HG03521 (cell line): ENCODE measurements around the gene CHRDL2.
"Not testable (repeated sequence)": the region's sequence is repeated elsewhere in the genome, so short reads cannot be mapped to it uniquely, and the experiment has no call there.

Experiments
- ATAC-seq: cut with Tn5 transposase; IDR thresholded peaks from one replicate; pipeline ENCODE4 v1.9.1; 2021; ENCODE audit warnings: mild to moderate bottlenecking, moderate library complexity; ENCODE audit not compliant: unreplicated experiment

Gene CHRDL2, protein sequence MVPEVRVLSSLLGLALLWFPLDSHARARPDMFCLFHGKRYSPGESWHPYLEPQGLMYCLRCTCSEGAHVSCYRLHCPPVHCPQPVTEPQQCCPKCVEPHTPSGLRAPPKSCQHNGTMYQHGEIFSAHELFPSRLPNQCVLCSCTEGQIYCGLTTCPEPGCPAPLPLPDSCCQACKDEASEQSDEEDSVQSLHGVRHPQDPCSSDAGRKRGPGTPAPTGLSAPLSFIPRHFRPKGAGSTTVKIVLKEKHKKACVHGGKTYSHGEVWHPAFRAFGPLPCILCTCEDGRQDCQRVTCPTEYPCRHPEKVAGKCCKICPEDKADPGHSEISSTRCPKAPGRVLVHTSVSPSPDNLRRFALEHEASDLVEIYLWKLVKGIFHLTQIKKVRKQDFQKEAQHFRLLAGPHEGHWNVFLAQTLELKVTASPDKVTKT

DNA sequence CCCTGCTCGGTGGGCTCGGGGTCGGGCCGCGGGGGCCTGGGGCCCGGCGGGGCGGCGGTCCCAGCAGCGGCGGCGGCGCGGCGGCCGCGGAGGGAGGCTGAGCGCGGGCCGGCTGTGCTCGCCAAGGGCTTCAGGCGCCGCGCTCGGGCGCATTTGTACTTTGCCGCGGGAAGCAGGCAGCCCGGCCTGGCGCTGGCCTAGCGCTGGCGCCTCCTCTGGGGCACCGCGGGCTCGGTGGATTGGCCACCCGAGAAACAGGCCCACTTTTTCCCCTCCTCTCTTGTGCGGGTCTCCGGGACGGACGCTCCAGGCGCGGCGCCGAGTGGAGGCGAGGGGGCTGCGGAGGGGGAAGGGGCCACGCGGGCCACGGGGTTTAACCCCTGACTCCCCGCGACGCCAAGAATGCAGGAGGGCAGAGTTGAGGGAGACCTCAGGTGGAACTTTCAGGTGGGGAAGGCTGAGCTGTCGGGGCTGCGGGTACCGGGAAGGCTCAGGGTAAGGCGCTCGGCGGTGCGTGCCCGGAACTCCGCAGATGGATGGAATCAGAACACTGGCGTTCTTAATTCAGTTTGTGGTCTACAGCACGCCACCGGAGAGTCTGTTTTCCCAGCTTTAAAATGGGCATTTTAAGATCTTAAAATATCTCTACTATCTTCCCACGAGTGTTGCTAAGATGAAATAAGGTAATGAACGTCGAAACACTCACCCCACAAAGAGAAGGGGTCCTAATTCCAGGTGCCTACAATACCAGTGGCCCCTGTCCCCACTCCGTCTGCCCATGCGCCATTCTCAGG, at the start of gene CHRDL2:
TSS of gene CHRDL2 (minus strand) at position 126 of the 794 bp plus-strand sequence. CDS start 538 bp downstream, outside the sequence.
- ATAC-seq, result no peak

DNA sequence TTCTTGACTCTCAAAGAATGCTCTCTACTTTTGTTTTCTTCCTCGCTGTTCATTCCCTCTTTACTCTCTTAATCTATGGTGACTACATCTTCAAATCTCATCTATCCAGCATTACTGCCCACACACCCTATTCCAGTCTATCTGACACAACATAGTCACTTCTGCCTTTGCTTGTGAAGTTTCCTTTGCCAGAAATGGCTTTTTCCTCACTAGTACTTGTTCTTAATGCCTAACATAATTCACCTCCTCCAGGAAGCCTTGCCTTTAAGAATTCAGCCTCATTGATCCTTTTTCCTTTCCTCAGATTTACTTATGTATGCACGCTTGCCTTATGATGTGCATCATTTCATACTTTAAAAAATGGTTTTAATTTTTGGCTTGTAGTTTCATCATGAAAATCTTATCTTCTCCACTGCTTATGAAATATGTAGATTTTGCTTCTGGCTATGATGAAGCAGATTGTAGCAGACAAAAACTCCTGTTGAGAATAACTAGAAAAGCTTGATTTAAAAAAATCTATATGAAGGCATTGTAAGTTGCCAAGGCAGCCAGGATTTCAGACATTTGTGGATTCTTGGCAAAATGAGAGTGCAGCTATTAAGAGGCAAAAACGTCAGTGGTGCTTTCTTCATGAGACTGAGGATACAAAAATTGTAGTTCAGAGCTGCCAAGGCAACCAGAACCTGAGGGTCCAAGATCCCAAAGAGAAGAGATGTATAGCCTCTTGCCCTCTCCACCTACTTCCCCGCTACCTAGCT, 49.2 kb upstream of the CHRDL2 start:
- ATAC-seq, result no peak

DNA sequence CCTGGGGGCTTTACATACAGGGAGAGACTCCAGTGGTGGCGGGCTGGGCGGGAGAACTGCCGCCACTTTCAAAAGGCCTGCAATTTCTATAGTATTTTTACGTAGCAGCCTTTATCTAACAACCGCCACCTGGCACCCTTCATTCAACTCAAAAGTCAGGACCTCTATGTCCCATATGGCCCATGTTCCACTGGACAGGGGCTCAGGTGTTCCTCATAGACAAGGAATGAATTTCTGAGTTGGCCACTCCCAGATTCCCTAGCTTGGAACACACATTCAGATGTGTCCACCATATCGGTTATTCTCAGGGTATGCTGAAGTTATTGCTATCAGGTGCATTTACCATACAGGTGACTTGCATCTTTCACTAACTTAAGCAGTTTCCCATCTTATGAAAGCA, 47.4 kb upstream of the CHRDL2 start:
- no peak for ATAC-seq

DNA sequence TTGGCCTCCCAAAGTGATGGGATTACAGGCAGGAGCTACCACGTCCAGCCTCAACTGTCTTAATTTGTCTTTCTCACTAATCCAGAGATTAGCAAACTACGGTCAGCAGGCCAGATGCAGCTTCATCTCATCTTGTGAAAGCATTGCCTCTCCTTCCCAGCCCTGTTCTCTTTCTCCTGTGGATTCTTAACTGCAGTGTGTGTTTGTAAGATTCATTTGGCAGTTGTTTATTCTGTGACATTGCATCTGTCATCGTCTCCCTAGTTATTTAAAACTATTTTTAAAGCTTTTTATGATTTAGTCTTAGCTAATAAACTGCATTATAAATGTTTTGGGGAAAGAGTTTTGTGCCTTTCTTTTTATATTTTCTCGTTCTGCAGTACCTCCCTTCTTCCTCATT, 46.7 kb upstream of the CHRDL2 start:
- no peak for ATAC-seq

DNA sequence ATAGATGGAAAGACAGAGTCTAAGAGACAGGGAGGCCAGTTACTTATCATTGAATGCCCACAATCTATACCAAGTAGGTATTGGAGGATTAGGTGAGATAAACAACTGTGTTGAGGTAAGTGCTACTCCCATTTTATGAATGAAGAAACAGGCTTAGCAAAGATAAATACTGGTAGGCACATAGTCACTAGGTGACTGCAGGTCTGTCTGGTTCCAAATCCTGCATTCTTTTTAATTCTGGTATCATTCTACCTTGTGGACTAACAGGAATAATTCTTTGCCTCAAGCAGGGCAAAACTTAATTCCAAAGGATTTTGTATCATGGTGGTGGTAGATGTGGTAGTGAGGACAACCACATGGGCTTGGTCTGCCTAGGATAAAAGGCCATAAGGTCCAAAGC, 45.8 kb upstream of the CHRDL2 start:
- ATAC-seq, result no peak

DNA sequence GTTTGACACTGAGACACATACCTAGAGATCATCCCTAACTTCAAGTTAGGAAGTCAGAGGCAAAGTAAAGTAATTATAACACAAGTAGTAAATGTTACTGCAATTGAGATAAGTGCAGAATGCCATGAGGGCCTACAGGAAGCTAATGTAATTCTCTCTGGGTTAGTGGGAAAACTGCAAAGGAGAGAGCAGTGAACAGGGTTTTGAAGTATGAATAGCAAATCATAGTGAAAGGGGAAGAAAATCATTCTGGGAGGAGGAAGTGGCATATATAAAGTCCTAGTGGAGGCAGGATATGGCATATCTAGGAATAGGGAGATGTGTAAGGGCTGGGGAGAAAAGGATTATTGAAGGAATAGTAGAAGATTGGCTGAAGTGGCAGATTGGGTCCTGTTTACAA, 45.3 kb upstream of the CHRDL2 start:
- no peak for ATAC-seq

DNA sequence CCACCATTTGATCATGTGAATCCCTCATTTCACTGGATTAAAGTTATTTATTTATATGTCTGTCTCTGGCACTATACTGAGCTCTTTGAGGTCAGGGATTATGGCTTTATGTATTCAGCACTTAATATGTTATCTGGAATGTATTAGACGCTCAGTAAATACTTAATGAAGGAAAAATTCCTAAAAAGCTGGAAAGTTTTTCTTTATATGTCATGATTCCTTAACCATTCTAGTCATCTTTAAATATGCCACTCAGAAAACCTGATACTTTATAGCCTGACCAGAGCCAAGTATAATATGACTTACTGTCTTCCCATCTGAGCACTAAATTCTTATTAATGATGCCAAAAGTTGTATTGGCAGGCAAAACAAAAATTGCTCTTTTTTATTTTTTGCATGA, 44.5 kb upstream of the CHRDL2 start:
- ATAC-seq, result no peak

DNA sequence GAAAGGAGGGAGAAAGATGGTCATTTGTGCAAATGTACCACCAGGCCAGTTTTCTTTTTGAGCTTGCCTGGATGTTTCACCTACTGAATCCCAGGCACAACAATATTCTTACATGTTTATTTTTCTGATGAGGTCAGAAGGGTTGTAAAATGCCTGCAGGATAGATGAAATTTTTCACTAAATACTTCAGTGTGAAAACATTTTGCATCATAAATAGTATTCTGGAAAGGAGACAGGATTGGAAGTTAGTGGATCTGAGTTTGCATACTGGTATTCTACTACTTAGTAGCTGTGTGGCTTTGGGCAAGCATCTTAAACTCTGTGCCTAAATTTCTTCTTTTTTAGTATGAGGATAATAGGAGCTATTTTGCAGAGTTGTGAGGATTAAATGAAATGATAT, 42.2 kb upstream of the CHRDL2 start:
- no peak for ATAC-seq

DNA sequence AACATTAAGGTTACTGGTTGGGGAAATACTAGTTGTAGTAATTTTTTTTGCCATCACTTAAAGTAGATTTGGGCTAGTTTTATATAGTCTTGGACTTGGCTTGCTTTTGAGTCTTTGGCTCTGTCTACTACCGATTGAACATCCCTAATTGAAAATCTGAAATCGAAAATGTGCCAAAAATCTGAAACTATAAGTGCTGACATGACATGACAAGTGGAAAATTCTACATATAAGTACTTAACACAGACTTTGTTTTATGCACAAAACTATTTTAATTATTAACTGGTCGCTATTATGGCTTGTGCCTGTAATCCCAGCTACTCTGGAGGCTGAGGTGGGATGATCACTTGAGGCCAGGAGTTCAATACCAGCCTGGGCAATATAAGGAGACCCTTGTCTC, 39.9 kb upstream of the CHRDL2 start:
- ATAC-seq, result no peak

DNA sequence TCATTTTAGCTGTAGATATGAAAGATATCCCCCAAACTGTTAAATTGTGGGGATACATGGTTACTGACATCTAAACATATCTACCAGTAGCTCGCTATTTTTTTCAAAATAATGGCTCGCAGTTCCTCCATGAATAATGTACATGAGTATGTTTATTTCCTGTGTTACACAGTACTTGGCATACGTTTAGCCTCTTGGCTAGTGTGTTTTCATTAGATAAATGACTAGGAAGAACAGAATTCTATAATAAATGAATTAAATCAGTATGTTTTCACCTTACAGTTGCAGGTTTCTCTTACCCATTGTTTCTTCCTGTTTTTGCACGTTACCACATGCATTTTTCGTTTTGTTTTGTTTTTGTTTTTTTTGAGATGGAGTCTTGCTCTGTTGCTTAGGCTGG, 39.2 kb upstream of the CHRDL2 start:
- ATAC-seq, result no peak

DNA sequence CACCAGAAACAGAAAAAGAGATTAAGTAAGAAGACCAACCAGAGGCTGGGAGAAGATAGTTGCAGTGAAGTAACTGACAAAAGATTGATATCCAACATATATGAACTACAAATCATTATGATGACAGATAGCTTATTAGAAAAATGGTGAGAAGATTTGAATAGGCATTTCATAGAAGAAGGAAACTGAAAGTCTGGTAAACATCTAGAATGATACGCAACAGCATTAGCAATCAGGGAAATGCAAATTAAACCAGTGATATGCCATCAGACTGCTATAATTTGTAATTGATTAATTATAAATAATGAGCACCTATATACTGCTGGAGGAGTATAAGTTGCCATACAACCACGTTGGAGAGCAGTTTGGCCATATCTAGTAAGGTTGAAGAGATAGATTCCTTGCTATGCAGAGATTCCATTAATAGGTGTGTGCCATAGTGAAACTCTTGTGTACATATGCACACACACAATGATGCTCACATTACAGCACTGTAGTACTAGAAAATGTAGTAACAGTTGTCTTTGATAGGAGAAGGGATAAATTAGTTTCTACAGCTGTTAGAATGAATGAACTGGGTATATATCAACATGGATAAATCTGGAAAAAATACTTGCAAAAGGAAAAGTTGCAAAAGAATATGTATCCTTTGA, 38.0 kb upstream of the CHRDL2 start:
- no peak for ATAC-seq

DNA sequence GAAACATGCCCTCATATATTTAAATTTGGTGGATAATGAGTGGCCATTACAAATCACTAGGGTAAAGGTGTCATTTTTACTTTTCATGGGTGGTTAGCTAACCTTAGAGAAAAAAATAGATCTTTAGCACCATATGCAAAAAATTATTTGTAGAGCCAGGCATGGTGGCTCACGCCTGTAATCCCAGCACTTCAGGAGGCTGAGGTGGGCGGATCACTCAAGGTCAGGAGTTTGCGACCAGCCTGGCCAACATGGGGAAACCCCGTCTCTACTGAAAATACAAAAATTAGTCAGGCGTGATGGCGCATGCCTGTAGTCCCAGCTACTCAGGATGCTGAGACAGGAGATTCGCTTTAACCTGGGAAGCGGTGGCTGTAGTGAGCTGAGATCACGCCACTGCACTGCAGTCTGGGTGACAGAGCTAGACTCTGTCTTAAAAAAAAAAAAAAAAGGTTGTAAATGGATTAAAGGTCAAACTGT, 37.0 kb upstream of the CHRDL2 start:
- not testable (repeated sequence) for ATAC-seq

DNA sequence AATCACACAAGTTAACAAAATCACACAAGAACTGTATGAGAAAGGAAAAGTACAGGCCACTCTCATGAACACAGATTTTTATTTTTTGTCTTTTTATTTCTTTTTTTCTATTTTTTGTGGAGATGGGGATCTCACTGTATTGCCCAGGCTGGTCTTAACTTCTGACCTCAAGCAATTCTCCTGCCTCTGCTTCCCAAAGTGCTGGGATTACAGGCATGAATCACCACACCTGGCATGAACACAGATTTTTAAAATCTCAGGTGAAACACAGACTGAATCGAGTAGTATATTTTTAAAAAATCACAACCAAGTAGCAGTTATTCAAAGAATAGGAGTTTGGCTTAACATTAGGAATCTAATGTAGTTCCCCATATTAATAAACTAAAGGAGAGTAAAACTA, 35.7 kb upstream of the CHRDL2 start:
- ATAC-seq, result no peak

DNA sequence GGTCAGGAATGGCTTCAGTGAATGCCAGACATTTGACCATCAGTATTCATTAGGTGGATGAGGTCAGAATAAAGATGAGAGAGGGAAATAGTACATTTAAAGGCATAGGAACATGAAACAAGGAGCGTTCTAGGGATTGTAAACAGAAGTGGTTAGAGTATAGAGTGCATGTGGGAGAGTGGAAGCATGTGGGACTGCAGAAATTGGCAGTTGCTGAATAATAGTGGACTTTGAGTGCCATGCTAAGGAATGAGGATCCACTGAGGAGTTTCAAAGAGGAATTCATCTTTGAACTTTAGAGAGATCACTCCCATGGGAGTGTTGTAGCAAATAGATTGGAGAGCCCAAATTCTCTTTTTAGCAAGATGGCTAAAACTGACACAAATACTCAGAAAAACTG, 25.3 kb upstream of the CHRDL2 start:
- no peak for ATAC-seq

DNA sequence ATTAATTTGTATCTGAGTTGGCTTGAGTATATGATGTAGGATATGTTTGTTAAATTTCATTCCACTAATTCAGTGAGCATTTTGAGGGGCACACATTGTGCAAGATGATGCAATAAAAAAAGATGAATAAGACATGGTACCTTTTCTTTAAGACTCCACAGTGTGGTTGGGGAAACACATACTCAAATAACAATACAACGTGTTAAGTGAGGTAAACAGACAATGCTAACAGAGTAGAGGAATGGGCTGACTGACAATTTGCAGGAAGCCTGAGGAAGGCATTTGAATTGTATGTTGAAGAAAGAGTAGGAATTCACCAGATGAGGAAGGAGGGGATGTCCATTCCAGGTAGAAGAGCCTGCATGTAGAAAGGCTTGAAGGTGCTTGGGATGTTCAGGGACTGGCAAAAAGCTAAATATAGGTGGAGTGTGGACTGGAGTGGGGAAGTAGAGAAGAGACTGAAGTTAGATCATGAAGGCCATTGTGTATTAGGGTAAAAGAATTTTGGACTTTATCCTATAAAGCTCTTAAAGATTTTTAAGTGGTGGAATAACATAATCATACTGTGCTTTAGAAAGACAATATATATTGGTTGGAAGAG, 24.3 kb upstream of the CHRDL2 start:
- ATAC-seq, result no peak

DNA sequence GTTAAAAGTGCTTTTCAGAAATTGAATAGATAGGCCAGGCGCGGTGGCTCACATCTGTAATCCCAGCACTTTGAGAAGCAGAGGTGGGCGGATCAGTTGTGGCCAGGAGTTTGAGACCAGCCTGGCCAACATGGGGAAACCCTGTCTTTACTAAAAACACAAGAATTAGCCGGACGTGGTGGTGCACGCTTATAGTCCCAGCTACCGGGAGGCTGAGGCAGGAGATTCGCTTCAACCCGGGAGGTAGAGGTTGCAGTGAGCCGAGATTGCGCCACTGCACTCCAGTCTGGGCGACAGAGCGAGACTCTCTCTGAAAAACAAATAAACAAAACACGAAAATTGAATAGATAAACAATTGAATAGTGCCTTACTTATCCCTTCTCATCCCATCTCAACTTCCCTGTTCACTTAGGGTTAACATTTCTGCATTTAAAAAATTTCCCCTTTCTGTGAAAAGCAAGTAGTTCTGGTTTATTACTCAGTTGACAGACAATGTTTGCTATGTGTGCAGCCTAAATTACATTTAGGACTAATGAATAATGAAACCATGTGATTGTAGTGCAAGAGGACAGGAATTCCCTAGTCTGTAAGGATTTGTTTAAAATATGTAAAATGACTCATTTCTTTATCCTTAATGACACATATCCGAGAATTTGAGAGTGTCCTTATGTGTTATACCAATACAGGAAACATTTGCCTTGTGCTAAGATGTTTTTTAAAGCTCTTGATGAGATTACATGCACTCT, 23.5 kb upstream of the CHRDL2 start:
- ATAC-seq, result no peak

DNA sequence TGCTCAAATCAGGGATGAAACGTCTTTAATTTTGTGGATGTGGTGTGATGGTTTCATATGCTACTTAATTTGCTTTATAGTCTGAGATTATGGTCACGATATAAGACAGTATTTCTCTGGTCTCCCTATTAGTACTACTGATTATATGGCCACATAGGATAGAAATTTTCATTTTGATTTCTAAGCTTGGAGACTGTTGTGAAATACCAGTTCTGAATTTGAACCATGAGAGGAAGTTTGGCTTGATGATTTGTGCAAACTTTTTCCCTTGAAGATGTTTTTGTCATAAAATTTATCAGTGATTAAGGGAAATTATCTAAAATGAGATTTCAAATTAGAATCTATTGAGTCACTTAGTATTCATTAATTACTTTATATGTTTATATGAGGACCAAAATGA, 20.1 kb upstream of the CHRDL2 start:
- ATAC-seq, result no peak

DNA sequence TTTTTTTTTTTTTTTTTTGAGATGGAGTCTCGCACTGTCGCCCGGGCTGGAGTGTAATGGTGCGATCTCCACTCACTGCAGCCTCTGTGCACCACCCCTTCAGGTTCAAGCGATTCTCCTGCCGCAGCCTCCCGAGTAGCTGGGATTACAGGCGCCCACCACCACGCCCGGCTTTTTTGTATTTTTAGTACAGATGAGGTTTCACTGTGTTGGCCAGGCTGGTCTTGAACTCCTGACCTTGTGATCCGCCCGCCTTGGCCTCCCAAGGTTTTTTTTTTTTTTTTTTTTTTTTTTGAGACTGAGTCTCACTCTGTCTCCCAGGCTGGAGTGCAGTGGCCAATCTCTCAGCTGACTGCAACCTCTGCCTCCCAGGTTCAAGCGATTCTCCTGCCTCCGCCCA, 19.4 kb upstream of the CHRDL2 start:
- not testable (repeated sequence) for ATAC-seq

DNA sequence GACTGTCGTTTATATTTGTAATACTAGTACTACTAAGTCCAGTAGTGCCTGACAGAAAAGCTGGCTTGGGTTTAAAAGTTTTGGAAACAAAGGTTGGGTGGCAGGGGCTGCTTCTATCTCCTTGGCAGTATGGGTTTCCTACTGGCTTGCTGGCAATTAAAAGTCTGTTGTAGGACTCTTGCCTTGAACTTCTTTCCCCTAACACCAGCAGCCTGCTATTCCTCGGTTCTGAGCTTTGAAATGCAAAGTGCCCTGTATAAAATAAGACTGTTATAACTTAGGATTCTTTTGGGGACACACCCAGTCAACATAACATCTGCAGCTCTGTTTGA, 18.7 kb upstream of the CHRDL2 start:
- no peak for ATAC-seq
